AG04450 (cell line): ENCODE data around the gene ULBP3. TPM values are rescaled to one million over a fixed set of nuclear protein-coding genes. Genes with fewer than 3 reads are reported as not detected.
A peak's percentile ranks its signal among the peaks of the same experiment; 100 is the strongest.
"Not testable (repeated sequence)": the region's sequence is repeated elsewhere in the genome, so short reads cannot be mapped to it uniquely, and the experiment has no call there.

ENCODE experiments used
- CTCF ChIA-PET: fragments of 300-600, 350-600 bp; formaldehyde crosslinking; extraction: SDS; loops from one replicate; lab custom pipeline; 2022; ENCODE audit warnings: antibody characterized with exemption, inconsistent platforms; lab: Charles Lee
- POLR2A ChIA-PET: fragments of 350-600 bp; formaldehyde crosslinking; extraction: SDS; loops from one replicate; lab custom pipeline; 2021; ENCODE audit warnings: antibody characterized with exemption, inconsistent platforms; lab: Yijun Ruan, JAX
- DNase-seq: peaks from one replicate; pipeline ENCODE4 v3.0.0-alpha.2; 2011; ENCODE audit warnings: low read depth, low spot score
- H3K27ac ChIP-seq: one replicate; pipeline ENCODE4 v1.5.1; 2012; ENCODE audit warnings: low read depth, low read length, control low read depth
- H3K27me3 ChIP-seq: one replicate; pipeline ENCODE4 v1.6.0; 2012; ENCODE audit warnings: low read length; ENCODE audit not compliant: control insufficient read depth, insufficient read depth
- H3K4me3 ChIP-seq: 2 replicates; pipeline ENCODE4 v1.5.1; 2011; ENCODE audit warnings: mild to moderate bottlenecking, low read depth, low read length, control low read depth
- H3K9me3 ChIP-seq: 2 replicates; pipeline ENCODE4 v1.5.1; 2012; ENCODE audit warnings: low read length; ENCODE audit not compliant: control insufficient read depth, insufficient read depth
- polyA plus RNA-seq: library from polyadenylated mRNA; depleted of rRNA; stranded (reverse); fragments of >200 nt; gene quantifications from 2 replicates; pipeline ENCODE4 v1.2.3, GENCODE V29; 2011
- TF ChIP-seq, protein P1 (sequence below): IDR thresholded peaks from 2 replicates; pipeline ENCODE4 v1.5.1; 2011; ENCODE audit warnings: low read depth, low read length, control low read depth, inconsistent platforms

Gene ULBP3
- polyA plus RNA-seq, 1 experiment, result 16.0 TPM

DNA sequence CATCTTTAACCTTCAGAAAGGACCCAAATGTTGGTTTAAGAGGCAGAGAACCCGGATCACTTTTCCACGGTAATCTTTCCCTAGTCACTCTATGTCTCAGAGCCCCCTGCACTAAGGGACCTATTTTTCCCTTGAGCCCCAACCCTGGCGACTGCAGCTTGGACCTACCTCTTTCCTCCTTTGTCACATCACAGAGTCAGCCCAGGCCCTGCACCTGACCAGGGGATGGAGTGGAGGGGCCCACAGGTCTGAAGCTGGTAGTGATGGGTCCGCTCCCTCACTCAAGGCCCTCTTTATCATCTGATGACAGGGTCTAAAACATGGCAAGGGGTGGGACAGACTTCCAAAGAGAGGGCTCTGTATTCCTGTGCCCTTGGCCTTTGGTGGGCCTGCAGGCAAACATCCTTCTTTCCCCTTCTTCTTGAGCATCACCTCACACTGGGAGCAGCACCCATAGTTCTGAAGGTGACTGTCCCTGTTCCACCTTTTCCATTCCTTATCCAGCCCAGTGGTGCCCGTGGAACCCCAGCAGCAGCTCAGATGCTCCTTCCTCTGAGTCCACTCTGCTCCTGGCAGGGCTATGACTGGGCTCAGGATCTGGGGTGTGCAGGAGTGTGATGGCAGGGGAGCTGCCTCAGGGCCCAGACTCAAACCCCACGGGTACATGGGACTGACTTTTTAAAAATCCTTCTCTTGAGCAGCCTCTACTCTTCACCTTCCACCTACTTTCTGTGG, 49.9 kb downstream of the ULBP3 start:
- POLR2A ChIA-PET, result no interaction called here
- TF ChIP-seq, protein P1, sequence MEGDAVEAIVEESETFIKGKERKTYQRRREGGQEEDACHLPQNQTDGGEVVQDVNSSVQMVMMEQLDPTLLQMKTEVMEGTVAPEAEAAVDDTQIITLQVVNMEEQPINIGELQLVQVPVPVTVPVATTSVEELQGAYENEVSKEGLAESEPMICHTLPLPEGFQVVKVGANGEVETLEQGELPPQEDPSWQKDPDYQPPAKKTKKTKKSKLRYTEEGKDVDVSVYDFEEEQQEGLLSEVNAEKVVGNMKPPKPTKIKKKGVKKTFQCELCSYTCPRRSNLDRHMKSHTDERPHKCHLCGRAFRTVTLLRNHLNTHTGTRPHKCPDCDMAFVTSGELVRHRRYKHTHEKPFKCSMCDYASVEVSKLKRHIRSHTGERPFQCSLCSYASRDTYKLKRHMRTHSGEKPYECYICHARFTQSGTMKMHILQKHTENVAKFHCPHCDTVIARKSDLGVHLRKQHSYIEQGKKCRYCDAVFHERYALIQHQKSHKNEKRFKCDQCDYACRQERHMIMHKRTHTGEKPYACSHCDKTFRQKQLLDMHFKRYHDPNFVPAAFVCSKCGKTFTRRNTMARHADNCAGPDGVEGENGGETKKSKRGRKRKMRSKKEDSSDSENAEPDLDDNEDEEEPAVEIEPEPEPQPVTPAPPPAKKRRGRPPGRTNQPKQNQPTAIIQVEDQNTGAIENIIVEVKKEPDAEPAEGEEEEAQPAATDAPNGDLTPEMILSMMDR, result no peak
- CTCF ChIA-PET, result interaction anchor here (3.1 kb wide), 1 partner anchor 11 kb away, joined by 17 read pairs; no protein-coding TSS in a partner anchor

DNA sequence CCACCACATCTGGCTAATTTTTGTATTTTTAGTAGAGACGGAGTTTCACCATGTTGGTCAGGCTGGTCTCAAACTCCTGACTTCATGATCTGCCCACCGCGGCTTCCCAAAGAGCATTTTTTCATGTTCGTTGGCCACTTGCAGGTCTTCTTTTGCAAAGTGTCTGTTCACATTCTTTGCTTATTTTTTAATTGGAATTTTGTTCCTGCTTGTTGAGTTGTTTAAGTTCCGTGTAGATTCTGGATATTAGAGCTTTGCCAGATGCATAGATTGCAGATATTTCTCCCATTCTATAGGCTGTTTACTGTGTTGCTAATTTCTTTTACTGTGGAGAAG, 51.8 kb downstream of the ULBP3 start:
- not testable (repeated sequence) for H3K27ac ChIP-seq, DNase-seq, H3K9me3 ChIP-seq, H3K4me3 ChIP-seq
- ChIA-PET CTCF (interaction anchor here (0.6 to 3.1 kb wide), 17 partner anchors 8 to 799 kb away, joined by 3 to 18 read pairs (median 4); partner anchors contain the start of genes RAET1L and ULBP3), POLR2A (interaction anchor here (0.6 kb wide), 1 partner anchor 181 kb away, joined by 3 read pairs; no protein-coding TSS in a partner anchor)
- H3K27me3 ChIP-seq, result peaks cover 55% of the 10 kb centered on the region

More for the DNA sequence above, 49.9 kb downstream of the ULBP3 start:
- Histone ChIP-seq H3K27me3 (peaks cover 44% of the 10 kb centered on the region), H3K4me3 (no peak overlapping the region), H3K9me3 (no peaks in the 10 kb centered on the region), H3K27ac (no peak overlapping the region)
- no peak for DNase-seq

DNA sequence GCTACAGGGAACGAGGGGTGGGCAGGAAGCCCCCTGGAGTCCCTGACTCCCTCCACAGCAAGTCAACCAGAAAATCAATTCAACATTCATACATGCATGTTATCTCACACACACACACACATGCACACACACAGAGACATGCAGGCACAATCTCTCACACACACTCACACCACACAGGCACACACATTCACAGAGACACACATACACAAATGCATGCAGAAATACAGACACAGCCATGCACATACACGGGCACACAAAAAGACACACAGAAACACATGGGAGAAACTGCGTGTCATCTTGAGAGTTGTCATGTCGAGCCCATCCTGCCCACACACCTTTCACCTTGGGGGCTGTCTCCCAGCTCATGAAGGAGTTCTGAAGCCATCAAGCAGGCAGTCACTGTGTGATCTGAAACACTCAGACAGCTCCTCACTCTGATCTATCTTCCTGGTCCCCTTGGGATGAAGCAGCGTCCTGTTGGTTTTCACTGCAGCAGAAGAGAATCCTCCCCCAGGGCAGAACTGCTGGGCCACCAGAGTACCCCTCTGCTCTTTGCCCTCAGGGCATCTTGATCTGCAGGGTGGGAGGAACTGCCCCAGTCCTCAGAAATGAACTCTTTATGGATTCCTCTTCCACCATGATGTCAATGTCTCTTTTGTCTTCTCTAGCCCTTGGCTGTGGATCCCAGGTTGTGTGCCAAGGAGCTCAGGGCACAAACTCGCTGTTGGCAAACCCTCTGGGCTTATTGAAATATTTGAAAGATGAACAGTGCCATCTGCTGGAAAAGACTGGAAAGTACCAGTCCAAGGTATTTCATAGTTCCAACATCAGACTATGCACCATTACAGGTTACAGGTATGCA, 52.4 kb downstream of the ULBP3 start:
- peaks cover 57% of the 10 kb centered on the region for H3K27me3 ChIP-seq
- peak; percentile 15 for DNase-seq
- CTCF ChIA-PET, result interaction anchor here (0.6 to 3.1 kb wide), 18 partner anchors 8 to 800 kb away, joined by 3 to 18 read pairs (median 4); partner anchors contain the start of genes RAET1L and ULBP3
- TF ChIP-seq, protein P1, result peak; percentile 56
- no peak overlapping the region for H3K27ac ChIP-seq
- H3K9me3 ChIP-seq, result no peaks in the 10 kb centered on the region
- no peak overlapping the region for H3K4me3 ChIP-seq
- POLR2A ChIA-PET, result interaction anchor here (0.6 kb wide), 1 partner anchor 180 kb away, joined by 3 read pairs; no protein-coding TSS in a partner anchor

DNA sequence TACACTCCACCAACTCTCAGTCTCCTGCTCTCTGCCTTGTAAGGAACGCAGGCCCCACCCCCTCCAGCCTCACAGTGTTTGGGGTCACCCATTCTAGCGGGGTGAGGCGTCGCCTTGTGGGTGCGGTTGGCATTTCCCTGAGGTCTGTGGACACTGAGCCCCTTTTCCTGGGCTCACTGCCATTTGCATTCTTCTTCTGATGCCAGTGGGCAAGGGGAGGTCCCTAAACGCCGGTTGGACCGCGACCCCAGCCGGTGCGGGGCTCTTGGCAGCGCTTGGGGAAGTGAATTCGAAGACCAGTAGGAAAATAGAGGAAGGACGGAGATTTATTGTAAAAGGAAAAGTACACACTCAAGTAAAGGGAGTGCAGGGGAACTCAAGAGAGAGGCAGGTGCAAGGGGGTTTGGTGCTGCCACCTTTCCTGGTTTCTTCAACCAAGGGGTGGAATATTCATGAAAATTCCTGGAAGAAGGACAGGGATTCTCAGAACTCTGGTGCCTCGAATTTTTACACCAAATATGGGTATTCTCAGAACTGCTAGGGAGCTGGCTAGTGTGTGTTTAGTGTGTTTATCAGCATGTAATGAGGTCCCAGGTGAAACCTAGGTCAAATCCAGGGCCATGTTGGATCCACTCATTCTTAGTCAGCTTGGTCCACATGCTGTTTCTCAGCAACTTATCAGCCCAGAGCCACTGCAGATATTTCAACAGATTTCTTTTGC, 53.5 kb downstream of the ULBP3 start:
- H3K9me3 ChIP-seq, POLR2A ChIA-PET, H3K4me3 ChIP-seq, H3K27ac ChIP-seq, DNase-seq, CTCF ChIA-PET: not testable (repeated sequence)
- H3K27me3 ChIP-seq, result peaks cover 58% of the 10 kb centered on the region

DNA sequence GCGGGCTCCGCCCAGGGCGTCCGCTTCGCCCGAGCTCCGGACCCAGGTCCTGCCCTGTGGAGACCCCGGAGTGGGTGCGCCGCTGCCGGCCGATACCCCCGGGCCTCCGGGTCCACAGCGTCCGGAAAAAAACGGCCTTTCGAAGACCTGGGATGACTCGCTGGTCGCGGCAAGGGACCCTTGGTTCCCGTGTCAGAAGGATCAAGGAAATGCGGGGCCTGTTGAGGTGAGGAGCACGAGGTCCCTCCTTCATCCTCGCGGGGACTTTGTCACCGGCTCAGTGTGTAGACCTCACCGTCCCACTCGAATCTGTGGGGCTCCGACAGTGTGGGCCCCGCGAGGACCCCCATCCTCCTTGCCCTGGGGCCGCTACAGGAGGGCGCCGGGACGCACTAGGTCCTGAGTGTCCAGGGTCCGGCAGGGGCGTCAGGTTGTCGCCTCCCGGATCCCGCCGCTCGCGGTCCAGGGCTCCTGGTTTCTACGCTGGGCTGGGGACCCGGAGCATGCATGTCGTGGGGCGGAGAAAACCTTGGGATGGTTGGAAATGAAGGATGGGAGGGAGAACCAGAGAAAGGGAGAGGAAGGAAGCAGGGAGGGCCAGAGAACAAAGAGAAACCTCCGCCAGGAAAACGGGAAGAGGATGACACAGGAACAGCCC, 54.2 kb downstream of the ULBP3 start:
- POLR2A ChIA-PET, H3K27ac ChIP-seq, H3K4me3 ChIP-seq, CTCF ChIA-PET, H3K9me3 ChIP-seq, DNase-seq: not testable (repeated sequence)
- H3K27me3 ChIP-seq, result peaks cover 65% of the 10 kb centered on the region

DNA sequence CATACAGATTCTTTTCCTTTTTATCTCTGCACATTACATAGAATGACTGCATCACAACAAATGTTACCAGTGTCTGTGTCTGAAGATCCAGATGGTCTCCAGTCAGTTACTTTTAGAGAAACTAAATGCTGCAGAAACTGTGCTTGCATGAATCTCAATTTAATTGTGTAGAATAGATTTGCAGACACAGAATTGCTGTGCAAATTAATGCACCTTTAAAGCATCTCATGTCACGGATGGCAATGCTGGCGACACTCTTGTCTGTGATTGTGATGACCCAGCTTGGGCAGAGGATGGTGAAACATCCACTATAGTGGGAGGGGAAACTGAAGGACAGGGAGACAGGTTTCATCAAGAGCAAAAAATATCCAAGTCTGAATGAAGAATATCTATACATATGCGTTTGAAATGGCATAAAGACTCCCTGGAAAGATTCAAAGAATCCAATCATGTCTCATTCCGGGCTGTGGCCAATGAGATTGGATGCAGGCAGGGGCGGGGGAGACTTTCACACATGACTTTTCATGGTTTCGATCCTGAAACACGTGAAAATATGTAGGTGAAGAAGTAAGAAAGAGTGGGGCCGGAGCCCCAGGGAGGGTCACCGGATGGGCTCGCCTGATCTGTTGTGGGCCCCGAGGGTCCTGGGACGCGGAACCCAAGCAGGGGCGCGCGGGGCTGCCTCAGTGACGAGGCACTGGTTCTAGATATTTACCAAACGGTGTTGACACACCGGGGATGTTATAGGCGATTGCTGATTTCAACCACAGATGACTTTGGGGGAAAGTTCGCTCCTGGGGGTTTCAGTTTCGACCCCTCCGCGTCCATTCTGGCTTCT, 54.9 kb downstream of the ULBP3 start:
- POLR2A ChIA-PET, H3K4me3 ChIP-seq, H3K9me3 ChIP-seq, DNase-seq, H3K27ac ChIP-seq, CTCF ChIA-PET: not testable (repeated sequence)
- peaks cover 67% of the 10 kb centered on the region for H3K27me3 ChIP-seq

DNA sequence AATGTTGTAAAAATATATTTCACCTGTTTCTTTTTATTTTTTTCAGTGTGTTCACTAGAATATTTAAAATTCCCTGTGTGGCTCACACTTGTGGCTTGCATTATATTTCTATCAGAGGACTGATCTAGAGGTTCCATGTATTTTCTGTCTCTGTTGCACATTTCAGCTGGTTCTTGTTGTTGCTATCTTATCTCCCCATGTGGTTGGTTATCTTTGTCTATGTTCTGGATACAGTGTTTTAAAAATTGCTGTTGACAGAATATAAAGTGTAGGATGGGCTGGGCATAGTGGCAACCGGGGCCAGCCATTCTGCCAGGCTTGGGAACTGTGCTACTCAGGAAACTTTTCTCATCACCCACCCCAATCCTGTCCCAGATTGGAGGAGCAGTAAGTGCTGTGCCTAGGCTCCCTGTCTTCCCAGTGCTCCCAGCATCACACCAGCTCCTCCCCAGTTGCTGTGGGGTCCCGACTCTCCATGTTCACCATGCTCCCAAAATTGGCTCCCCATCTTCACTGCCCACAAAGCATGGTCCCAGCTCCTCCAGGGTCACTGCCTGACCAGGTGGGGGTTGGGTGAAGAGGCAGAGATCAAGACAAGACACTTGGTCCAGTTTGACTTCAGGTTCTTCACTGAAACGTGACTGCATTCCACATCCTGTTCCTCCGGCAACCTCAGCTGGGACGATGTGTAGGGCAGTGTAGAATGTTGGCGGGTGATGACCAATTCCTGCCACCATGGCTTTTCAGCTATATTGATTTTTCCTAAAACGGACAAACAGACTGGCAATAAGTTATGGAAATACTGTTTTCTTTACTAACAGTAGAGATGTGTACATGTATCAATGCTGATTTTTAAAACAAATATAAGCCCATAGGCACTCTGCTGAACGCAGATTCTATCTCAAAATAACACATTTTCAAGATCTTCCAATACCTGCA, 55.8 kb downstream of the ULBP3 start:
- DNase-seq, POLR2A ChIA-PET: not testable (repeated sequence)

More for the DNA sequence above, 55.8 kb downstream of the ULBP3 start:
- H3K9me3 ChIP-seq, H3K27ac ChIP-seq, CTCF ChIA-PET, H3K4me3 ChIP-seq: not testable (repeated sequence)
- peaks cover 67% of the 10 kb centered on the region for H3K27me3 ChIP-seq
